Measurements from ENCODE around the gene IGFBP1.

DNA sequence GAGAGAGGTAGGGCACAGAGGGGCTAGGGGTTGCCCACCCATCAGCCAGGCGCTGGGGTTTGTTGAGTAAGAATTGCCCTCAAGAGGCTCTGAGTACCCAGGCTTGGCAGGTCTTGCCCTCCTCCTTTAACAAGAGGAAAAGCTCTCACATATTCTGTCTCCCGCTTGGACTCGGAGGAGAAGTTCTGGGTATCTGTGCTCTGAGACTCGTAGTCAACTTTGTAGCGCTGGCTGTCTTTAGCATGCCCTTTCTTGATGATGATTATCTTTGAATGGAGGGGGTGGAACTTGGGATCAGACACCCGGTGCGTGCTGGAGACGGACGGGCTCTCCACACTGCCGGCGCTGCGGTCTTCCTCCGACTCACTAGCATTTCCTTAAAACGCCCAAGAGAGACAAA lies 28.8 kb downstream of the IGFBP1 start:
- TF ChIP-seq, protein P1, sequence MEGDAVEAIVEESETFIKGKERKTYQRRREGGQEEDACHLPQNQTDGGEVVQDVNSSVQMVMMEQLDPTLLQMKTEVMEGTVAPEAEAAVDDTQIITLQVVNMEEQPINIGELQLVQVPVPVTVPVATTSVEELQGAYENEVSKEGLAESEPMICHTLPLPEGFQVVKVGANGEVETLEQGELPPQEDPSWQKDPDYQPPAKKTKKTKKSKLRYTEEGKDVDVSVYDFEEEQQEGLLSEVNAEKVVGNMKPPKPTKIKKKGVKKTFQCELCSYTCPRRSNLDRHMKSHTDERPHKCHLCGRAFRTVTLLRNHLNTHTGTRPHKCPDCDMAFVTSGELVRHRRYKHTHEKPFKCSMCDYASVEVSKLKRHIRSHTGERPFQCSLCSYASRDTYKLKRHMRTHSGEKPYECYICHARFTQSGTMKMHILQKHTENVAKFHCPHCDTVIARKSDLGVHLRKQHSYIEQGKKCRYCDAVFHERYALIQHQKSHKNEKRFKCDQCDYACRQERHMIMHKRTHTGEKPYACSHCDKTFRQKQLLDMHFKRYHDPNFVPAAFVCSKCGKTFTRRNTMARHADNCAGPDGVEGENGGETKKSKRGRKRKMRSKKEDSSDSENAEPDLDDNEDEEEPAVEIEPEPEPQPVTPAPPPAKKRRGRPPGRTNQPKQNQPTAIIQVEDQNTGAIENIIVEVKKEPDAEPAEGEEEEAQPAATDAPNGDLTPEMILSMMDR (IDR thresholded peaks at IDR 0.05; ENCODE audit: low read depth, low read length) = no peak
- no peak for TF ChIP-seq MYC (IDR thresholded peaks at IDR 0.05; ENCODE audit: low read depth, low read length)

Data from NB4 (cell line).